SHP77 (cell line): ENCODE measurements around the gene IRX4.
"Not testable (repeated sequence)": the region's sequence is repeated elsewhere in the genome, so short reads cannot be mapped to it uniquely, and the experiment has no call there.

ENCODE experiments used
- DNase-seq, 2 experiments: peaks; one replicate each; lab custom pipeline; 2025; lab: John Stamatoyannopoulos, UW

The IRX4 gene

GRCh38 chr5:1878050-1878849 is 4.5 kb downstream of the IRX4 start:
- DNase-seq = no peak

DNA sequence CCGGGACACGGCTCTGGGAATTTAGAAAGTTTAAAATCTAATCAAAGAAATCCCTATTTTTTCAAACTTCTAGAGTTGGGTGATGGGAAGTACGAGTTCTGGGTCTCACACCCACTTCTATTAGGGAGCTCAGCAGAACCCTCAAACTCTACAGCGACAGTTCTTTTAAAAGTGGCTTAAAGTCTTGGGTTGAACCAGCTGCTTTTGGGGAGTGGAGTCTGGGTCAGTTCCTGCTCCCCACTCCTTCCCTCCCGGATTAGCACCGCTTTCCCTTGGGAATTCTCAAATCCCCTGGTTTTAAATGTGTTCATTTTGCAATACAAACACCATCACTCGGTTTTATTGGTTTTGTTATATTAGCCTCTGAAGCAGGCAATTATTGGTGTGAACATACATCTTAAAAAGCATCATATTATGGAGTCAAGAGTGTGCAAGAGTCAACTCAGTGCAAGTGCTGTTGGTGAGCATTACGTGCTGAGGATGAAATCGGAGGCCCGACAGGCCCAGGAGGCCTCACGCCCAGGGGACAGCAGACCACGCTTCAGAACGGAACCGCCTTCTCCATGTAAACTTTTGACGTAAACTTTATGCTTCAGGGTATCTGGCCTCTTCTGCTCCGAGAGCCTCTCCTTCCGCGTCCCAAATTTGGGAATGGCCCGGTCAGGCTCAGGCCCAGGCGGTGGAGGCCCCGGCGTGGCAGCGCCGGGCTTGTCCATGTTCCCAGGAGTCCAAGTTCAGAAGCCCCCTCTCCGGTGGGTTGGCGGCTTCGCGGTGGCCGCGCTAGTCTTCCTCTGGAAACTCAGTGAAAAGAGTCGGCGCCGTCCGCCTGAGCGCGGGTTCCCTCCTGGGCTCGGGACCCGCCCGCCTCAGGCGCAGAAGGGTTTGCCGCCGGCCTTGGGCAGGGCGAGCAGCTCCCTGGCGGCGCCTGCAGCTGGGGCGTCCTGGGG is 5.3 kb downstream of the IRX4 start:
- no peak for DNase-seq

GRCh38 chr5:1876660-1877064 is 6.1 kb downstream of the IRX4 start:
- DNase-seq = no peak

DNA sequence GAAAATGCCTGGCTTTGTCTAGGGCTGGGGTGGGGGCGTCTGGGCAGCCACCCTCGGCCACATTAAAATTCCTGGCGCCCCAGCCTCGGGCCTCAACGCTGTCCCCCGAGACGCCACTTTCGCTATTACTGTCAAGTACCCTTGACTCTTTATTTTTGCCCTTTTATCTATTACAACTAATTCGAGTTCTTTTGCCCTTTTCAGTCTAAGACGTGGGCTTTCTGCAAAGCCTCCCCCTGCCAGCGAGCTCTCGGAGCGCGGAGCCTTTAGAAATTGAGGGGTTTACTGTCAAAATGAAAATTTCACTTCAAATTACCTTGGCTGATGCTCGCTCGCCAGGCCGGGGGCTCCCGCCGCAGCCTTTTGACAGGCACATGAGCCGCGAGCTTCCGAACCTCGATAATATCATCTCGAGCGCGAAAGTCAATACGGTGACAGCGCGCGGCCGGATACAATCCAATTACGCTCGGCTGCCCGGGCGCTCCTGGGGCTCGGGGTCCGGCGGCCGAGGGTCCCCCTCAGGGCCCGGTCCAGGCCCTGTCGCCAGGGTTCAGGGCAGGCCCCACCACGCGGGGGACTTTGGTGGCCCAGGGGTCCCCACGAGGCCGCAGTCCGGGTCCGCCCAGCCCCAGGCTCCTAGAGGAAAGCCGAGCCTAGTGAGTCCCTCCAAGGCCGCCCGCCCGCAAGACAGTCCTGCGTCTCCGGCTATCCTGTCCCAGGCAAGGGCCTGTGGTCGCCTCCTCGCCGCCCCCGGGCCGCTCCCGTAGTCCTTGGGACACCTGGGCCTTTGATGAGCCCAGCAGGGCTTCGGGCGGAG is 6.7 kb downstream of the IRX4 start:
- DNase-seq = no peak

- DNase-seq = no peak
These were observed 7.4 kb downstream of the IRX4 start for GRCh38 chr5:1875281-1875842.

DNA sequence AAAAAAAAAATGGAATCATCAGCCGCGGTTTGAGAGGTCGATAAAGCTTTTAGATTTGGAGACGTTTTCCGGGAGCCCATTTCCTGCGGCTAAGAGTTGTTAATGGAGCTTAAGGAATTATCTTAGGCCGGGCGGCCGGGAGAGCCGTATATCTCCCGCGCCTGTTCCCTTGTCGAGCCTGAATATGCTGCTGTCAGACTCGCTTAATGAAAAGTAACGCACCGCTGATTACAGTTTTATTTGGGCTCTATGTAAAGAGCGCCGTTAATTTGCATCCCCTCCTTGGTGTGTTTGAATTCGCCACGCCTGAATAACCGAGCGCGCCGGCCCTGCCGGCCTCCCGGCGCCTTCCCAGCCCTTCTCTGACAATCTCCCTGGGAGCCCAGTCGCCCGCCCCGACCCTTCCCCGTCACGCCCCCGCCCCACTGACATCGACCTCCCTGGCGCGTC is 7.9 kb downstream of the IRX4 start:
- DNase-seq = no peak

GRCh38 chr5:1874348-1874747 is 8.4 kb downstream of the IRX4 start:
- no peak for DNase-seq

- no peak for DNase-seq
These were observed 9.3 kb downstream of the IRX4 start for GRCh38 chr5:1873243-1873959.

DNA sequence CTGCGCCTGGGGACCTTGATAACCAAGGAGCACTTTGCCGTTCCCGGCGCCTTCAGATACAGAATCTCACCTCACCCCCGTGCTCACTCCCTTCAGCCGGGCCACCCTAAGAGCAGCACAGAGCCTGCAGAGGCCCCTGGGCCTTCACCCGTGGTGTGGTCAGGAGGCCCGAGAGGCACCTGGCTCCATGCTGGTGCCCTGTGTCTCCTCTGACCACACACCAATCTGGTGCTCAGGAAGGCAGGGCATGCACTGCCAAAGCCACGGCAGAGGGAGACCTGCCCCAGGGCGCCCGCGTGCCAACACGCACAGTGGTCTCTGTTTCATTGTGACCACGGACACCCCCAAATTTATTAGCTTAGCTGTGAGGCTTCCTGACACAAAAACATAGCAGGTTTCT is 11.3 kb downstream of the IRX4 start:
- no peak for DNase-seq

DNA sequence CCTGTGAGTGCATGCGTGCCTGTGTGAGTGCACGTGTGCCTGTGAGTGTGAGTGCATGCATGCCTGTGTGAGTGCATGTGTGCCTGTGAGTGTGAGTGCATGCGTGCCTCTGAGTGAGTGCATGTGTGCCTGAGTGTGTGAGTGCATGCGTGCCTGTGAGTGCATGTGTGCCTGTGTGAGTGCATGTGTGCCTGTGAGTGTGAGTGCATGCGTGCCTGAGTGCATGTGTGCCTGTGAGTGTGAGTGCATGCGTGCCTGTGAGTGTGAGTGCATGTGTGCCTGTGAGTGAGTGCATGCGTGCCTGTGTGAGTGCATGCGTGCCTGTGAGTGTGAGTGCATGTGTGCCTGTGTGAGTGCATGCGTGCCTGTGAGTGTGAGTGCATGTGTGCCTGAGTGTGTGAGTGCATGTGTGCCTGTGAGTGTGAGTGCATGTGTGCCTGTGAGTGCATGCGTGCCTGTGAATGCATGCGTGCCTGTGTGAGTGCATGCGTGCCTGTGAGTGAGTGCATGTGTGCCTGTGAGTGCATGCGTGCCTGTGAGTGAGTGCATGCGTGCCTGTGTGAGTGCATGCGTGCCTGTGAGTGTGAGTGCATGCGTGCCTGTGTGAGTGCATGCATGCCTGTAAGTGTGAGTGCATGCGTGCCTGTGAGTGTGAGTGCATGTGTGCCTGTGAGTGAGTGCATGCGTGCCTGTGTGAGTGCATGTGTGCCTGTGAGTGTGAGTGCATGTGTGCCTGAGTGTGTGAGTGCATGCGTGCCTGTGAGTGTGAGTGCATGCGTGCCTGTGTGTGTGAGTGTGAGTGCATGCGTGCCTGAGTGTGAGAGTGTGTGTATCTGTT is 12.1 kb downstream of the IRX4 start:
- DNase-seq = not testable (repeated sequence)

- DNase-seq = no peak
These were observed 13.7 kb downstream of the IRX4 start for GRCh38 chr5:1868886-1869475.

GRCh38 chr5:1867815-1868143 is 14.9 kb downstream of the IRX4 start:
- DNase-seq = no peak

DNA sequence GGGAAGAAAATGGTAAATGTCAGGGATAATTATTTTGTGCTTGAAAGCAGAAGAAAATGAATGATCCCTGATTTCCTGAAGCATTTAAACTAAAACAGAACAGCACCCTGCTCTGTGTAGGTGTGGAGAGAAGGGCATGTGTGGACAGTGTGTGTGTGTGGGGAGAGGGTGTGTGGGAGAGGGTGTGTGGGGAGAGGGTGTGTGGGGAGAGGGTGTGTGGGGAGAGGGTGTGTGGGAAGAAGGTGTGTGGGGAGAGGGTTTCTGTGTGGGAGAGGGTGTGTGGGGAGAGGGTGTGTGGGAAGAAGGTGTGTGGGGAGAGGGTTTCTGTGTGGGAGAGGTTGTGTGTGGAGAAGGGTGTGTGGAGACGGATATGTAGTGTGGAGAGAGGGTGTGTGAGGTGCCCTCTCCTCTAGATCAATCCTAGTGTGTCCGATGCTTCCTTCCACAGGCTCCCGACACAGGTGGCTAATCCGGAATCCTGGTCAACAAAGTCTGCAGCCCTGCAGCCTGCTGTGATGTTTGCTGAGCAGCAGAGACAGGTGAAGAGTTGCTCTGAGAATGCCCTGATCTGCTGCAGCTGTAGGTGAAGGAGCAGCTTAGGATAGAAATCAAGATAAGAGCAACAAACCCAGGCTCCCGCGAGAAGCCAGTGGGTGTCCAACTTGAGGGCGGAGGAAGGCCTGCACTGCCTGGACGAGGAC is 15.5 kb downstream of the IRX4 start:
- no peak for DNase-seq

GRCh38 chr5:1865948-1866347 is 16.8 kb downstream of the IRX4 start:
- no peak for DNase-seq

DNA sequence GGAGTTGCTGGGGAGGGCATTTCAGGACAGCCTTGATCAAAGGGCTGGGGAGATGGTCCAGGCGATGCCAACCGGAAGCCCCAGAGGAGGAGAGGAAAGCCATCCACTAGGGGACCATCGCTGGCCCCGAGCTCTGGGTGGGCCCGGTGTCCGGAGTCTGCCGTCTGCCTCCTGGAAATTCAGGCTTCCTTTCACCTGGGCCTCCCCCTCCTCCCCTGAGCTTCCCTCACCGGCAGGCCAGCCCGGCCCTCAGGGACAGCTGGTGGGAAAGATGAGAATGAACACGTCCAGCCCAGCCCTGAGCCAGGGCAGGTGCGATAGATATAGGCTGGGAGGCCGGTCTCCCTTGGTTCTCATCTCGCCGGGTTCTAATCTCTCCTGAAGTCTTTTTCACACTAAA is 17.2 kb downstream of the IRX4 start:
- DNase-seq = no peak

DNA sequence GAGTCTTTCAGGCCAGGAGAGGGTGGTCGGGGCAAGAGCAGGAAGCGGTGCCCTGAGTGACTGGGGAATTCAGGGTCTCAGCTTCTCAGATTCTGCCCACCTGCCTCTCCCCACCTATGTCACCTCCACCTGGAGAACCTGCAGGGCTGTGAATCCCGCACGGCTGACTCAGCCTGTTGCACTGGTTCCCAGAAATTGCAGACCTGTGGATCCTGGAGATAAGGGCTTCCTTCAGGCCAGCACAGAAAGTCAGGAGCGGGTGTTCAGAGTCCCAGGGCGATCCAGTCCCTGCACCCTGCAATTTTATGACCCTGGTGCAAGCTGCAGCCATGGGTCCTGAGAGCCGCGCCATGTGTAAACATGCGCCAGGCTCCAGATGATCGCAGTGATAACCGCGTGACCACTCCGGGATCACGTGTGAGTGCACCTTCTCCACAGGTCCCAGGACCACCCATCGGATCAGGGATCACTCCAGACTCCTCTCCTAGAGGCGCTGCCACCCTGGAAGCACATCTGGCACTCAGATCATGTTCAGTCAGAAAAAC is 17.8 kb downstream of the IRX4 start:
- DNase-seq = no peak

DNA sequence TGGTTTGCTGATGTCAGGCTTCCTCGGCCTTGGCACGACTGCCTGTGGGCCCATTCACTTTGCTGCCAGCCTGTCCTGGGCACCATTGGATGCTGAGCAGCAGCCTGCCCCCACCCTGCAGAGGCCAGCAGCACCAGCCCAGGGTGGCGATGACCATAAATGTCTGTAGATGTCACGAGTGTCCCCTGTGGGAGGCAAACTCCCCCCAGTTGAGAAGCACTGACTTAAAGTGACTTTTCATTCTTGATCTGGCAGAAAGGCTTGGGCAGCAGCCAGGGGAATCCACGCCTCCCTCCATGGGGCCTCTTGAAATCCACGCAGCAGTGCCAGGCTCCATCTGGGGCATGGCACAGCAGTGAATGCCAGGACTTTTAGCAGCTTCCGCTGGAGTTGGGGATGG is 21.8 kb downstream of the IRX4 start:
- DNase-seq = no peak

- DNase-seq = no peak
These were observed 22.6 kb downstream of the IRX4 start for GRCh38 chr5:1860021-1860610.

- no peak for DNase-seq
These were observed 23.6 kb downstream of the IRX4 start for GRCh38 chr5:1859099-1859498.
